Osteocyte (in vitro differentiated cells): ENCODE measurements around the gene RABAC1. TPM values are rescaled to one million over a fixed set of nuclear protein-coding genes. Genes with fewer than 3 reads are reported as not detected.

ENCODE experiments used
- DNase-seq: peaks from one replicate; pipeline ENCODE4 v3.0.0; 2021; ENCODE audit warnings: mixed read lengths; ENCODE audit not compliant: unreplicated experiment; ENCODE audit errors: extremely low spot score
- H3K27ac Mint-ChIP-seq: one replicate; pipeline ENCODE4 v1.8.0; 2021; ENCODE audit warnings: mild to moderate bottlenecking, mixed read lengths; ENCODE audit not compliant: unreplicated experiment
- H3K27me3 Mint-ChIP-seq: one replicate; pipeline ENCODE4 v1.8.0; 2021; ENCODE audit warnings: mixed read lengths; ENCODE audit not compliant: unreplicated experiment
- H3K36me3 Mint-ChIP-seq: one replicate; pipeline ENCODE4 v1.8.0; 2021; ENCODE audit warnings: mixed read lengths; ENCODE audit not compliant: unreplicated experiment
- H3K4me1 Mint-ChIP-seq: one replicate; pipeline ENCODE4 v1.8.0; 2021; ENCODE audit warnings: mixed read lengths; ENCODE audit not compliant: unreplicated experiment
- H3K4me3 Mint-ChIP-seq: one replicate; pipeline ENCODE4 v1.8.0; 2021; ENCODE audit warnings: mild to moderate bottlenecking, moderate library complexity, mixed read lengths; ENCODE audit not compliant: unreplicated experiment
- H3K9me3 Mint-ChIP-seq: one replicate; pipeline ENCODE4 v1.8.0; 2021; ENCODE audit warnings: mixed read lengths; ENCODE audit not compliant: unreplicated experiment
- total RNA-seq: library from RNA; stranded (reverse); gene quantifications from 2 replicates; pipeline ENCODE4 v1.2.1, GENCODE V29; 2021
- TF ChIP-seq, protein P1 (sequence below): fragments of 200-600 bp; sonication (generic); IDR thresholded peaks from 2 replicates; pipeline ENCODE4 v1.5.0; 2021; ENCODE audit warnings: antibody characterized with exemption, mild to moderate bottlenecking, moderate library complexity

RABAC1 gene
- total RNA-seq, 1 donor from 2014 or later = 268 TPM

GRCh38 chr19:41928221-41928683 lies 30.9 kb downstream of the RABAC1 start, which contains the start of gene ERFL:
Gene ERFL, minus strand, starts transcription at chr19:41928449. Its CDS starts 15,530 bp downstream, at chr19:41912919.
- TF ChIP-seq, protein P1, sequence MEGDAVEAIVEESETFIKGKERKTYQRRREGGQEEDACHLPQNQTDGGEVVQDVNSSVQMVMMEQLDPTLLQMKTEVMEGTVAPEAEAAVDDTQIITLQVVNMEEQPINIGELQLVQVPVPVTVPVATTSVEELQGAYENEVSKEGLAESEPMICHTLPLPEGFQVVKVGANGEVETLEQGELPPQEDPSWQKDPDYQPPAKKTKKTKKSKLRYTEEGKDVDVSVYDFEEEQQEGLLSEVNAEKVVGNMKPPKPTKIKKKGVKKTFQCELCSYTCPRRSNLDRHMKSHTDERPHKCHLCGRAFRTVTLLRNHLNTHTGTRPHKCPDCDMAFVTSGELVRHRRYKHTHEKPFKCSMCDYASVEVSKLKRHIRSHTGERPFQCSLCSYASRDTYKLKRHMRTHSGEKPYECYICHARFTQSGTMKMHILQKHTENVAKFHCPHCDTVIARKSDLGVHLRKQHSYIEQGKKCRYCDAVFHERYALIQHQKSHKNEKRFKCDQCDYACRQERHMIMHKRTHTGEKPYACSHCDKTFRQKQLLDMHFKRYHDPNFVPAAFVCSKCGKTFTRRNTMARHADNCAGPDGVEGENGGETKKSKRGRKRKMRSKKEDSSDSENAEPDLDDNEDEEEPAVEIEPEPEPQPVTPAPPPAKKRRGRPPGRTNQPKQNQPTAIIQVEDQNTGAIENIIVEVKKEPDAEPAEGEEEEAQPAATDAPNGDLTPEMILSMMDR = no peak
- no peak for DNase-seq
- Mint-ChIP-seq H3K4me3 (peak within 1 kb of the TSS; percentile 77), H3K9me3 (no peaks in the 10 kb centered on the region), H3K27ac (no peak within 1 kb of the TSS), H3K4me1 (peaks cover 14% of the 10 kb centered on the region), H3K36me3 (no peaks in the 10 kb centered on the region), H3K27me3 (peaks cover 41% of the 10 kb centered on the region)

DNA sequence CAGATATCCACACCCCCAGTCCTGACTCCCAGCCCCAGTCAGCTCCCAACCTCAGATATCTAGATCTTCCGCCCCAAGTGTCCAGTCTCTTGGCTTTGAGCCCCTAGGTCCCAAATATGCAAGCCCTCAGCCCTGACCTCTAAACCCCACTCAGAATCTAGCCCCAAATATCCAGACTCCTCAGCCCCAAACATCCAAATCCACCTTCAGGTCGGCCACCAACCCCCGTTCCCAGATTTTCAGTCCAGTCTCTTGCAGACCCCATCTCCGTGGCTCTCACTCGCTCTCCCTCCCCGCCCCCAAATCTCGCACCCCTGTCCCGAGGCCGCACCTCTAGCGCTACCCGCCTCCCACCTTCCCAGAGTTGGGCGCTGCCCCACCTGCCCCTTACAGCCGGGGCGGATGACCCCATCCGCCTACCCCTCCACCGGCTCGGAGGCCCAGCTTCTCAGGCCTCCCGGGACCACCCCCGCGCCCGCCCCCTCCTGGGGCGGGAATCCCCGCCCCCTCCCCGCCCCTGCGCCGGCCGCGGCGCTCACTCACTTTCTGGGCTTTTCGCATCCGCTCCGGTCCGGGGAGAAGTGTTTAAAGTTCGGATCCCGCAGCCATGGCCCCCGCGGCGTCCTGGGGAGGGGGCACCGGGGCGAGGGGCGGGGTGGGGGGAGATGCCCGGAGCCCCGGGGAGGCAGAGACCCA lies 31.5 kb downstream of the RABAC1 start:
- H3K4me1 Mint-ChIP-seq = peaks cover 13% of the 10 kb centered on the region
- no peak for DNase-seq
- H3K36me3 Mint-ChIP-seq = no peaks in the 10 kb centered on the region
- TF ChIP-seq, protein P1 = no peak
- H3K27me3 Mint-ChIP-seq = peaks cover 39% of the 10 kb centered on the region
- H3K27ac Mint-ChIP-seq = no peak overlapping the region
- no peaks in the 10 kb centered on the region for H3K9me3 Mint-ChIP-seq
- peak overlapping the region; percentile 77 for H3K4me3 Mint-ChIP-seq

DNA sequence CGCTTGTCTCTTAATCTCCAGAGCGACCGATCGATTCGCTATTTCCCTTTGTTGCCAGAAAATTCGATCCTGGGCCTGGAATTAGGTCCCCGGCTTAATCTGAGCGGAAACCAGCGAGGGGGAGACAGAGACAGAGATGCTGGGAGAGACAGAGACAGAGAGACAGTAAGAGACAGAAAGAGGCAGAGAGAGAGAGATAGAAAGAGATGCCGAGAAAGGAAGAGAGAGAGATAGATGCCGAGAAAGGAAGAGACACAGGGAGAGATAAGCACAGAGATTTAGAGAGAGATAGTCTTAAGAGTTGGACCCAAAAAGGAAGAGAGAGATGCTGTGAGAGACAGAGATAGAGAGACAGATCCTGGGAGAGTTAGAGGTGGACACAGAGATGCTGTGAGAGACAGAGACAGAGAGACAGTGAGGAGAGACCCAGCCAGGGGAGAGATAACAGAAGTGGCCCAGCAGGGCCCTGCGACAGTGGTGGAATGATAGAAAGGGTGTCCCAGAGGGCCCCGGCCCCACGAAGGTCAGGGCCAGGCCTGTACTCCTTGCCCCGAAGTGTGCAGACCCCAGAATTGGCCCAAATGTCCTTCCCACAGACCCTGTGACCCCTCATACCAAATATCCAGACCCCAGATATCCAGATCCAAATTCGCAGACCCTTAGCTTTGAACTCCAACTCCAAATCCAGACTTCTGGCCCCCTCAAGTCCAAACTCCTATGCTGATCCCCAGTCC lies 32.2 kb downstream of the RABAC1 start:
- DNase-seq = no peak
- Mint-ChIP-seq H3K27me3 (peaks cover 40% of the 10 kb centered on the region), H3K4me1 (peaks cover 12% of the 10 kb centered on the region), H3K4me3 (no peak overlapping the region), H3K27ac (no peak overlapping the region), H3K9me3 (no peaks in the 10 kb centered on the region), H3K36me3 (no peaks in the 10 kb centered on the region)
- TF ChIP-seq, protein P1 = no peak

DNA sequence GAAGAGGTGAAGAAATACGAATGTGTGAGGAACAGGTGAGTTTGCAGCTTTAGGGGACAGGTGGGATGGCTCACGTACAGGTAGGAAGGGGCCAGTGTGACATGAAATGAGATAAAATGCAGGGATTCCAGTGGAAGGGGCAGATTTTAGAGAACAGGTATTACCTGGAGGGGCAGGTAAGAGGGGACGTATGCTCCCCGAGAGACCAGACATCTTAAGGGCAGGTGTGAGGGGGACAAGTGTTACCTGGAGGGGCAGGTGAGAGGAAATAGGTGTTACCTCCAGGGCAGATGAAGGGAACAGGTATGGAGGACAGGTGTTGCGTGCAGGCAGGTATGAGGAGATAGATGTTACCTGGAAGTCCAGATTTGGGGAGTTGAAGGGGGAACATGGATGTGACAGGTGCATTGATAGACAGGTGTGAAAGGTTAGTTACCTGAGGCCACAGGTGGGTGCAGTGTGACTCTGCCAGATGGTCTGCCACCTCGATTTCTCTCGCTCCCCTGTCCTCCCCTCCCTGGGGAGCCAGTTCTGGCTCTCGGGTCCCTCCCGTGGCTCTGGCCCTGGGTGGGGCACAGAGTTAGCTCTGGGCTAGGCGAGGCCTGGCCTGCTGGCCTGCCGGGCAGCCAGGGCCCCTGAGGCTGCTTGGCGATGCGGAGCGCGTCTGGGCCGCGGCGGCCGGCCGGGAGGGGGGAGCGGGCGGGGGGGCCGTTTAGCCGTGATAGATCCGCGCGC lies 32.9 kb downstream of the RABAC1 start:
- Mint-ChIP-seq H3K27me3 (peaks cover 36% of the 10 kb centered on the region), H3K9me3 (no peaks in the 10 kb centered on the region), H3K4me3 (no peak overlapping the region), H3K36me3 (no peaks in the 10 kb centered on the region), H3K4me1 (peaks cover 10% of the 10 kb centered on the region), H3K27ac (no peak overlapping the region)
- TF ChIP-seq, protein P1 = no peak
- DNase-seq = no peak
